Measurements from ENCODE around the gene MIPOL1. TPM values are rescaled to one million over a fixed set of nuclear protein-coding genes. Genes with fewer than 3 reads are reported as not detected.
"Not testable (repeated sequence)": the region's sequence is repeated elsewhere in the genome, so short reads cannot be mapped to it uniquely, and the experiment has no call there.

MIPOL1 gene, protein sequence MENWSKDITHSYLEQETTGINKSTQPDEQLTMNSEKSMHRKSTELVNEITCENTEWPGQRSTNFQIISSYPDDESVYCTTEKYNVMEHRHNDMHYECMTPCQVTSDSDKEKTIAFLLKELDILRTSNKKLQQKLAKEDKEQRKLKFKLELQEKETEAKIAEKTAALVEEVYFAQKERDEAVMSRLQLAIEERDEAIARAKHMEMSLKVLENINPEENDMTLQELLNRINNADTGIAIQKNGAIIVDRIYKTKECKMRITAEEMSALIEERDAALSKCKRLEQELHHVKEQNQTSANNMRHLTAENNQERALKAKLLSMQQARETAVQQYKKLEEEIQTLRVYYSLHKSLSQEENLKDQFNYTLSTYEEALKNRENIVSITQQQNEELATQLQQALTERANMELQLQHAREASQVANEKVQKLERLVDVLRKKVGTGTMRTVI
- 10 to 100 TPM in 2 of 3 donors, 1 to 10 TPM in 1; 8.8 to 14.9 (median 10.9) TPM for polyA plus RNA-seq (ENCODE audit: insufficient read length in 3 of 3)
- long read RNA-seq, donor 1, result 0 reads
- long read RNA-seq, donor 2, result 0 reads
- long read RNA-seq, donor 3, result 0 reads
- long read RNA-seq, donor 4, result 0 reads
- long read RNA-seq, donor 5, result 0 reads
- long read RNA-seq, donor 6, result 0 reads
- long read RNA-seq, donor 7, result 0 reads
- long read RNA-seq, donor 8, result 0 reads
- long read RNA-seq, donor 9, result 0 reads
- long read RNA-seq, donor 10, result 0 reads
- long read RNA-seq, donor 11, result 0 reads
- long read RNA-seq, donor 12, result 0 reads
- long read RNA-seq, donor 13, result 0 reads
- long read RNA-seq, donor 14, result 0 reads
- long read RNA-seq, donor 15, result 0 reads
- long read RNA-seq, donor 16, result 0 reads

- peak; percentile 85 for DNase-seq
These were observed at the start of gene MIPOL1 for GRCh38 chr14:37197421-37198272. TSS of gene MIPOL1 (plus strand) at chr14:37197937. CDS start at chr14:37247889, 49,952 bp downstream.

GRCh38 chr14:37150414-37150813 is 47.3 kb upstream of the MIPOL1 start:
- DNase-seq, result no peak

GRCh38 chr14:37153005-37153404 is 44.7 kb upstream of the MIPOL1 start:
- no peak for DNase-seq

DNA sequence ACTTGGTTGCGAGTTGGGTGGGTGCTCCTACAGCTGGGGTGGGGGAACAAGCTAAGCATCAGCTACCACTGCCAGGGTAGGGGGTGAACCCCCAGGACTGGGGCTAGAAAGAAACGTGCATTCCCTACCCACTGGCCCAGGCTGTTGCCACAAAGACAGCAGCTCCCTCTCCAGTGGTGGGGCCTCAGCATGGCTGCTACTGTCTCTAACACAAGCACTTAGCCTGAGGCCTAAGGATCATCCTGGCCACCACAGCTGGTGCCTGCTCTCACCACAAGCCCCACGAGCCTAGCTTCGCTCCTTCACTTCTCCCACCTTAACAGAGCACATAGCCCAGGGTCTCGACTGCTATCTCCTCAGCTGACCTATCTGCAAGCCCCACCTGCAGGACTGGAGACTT is 44.3 kb upstream of the MIPOL1 start:
- DNase-seq, result no peak

DNA sequence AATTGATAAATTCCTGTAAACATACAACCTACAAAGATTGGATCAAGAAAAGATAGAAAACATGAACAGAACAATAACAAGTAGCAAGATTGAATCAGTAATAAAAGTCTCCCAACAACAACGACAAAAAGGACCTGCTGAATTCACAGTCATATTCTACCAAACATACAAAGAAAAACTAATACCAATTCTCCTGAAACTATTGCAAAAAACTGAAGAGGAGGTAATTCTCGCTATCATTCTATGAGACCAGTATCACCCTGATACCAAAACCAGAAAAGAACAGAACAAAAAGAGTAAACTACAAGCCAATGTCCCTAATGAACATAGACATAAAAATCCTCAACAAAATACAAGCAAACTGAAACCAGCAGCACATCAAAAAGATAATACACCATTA is 39.8 kb upstream of the MIPOL1 start:
- no peak for DNase-seq

GRCh38 chr14:37162307-37162706 is 35.4 kb upstream of the MIPOL1 start:
- DNase-seq, result not testable (repeated sequence)

GRCh38 chr14:37165794-37166193 is 31.9 kb upstream of the MIPOL1 start:
- DNase-seq, result no peak

- DNase-seq, result no peak
These were observed 30.3 kb upstream of the MIPOL1 start for GRCh38 chr14:37167151-37168047.

DNA sequence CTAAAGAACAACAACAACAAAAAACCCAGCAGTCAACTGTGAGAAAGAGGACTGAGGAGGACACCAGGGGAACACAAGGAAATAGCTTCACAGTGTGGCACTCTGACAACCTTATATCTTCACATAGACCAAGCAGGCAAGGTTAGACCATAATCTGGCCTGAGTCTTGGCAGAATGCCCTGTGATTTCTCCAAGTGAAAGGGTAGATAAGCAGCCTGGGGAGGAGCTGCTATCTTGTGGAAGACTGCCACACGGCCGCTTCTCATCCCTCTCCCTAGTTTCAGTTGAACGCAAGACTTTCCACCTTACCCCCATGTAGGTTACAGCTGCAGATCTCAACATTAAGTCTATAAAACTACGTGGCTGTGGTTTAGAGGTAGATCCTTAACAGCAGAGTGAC is 29.0 kb upstream of the MIPOL1 start:
- DNase-seq, result no peak

DNA sequence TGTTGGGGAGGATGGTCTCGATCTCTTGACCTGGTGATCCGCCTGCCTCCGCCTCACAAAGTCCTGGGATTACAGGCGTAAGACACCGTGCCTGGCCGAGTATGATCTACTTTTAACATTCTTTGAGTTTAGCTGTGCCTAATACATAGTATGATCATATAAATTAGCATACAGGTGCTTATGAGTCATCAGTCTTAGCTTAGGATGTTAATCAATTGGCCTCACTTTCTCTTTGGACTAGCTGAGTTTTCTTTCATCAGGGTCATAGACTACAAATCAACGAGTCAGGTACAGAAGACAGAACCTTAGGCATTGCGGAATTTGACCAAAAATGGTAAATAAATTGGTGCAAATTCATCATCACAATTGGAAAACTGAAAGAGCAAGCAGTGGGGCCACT is 27.5 kb upstream of the MIPOL1 start:
- no peak for DNase-seq

- DNase-seq, result no peak
These were observed 26.7 kb upstream of the MIPOL1 start for GRCh38 chr14:37170993-37171392.

- DNase-seq, result no peak
These were observed 26.1 kb upstream of the MIPOL1 start for GRCh38 chr14:37171678-37172023.

DNA sequence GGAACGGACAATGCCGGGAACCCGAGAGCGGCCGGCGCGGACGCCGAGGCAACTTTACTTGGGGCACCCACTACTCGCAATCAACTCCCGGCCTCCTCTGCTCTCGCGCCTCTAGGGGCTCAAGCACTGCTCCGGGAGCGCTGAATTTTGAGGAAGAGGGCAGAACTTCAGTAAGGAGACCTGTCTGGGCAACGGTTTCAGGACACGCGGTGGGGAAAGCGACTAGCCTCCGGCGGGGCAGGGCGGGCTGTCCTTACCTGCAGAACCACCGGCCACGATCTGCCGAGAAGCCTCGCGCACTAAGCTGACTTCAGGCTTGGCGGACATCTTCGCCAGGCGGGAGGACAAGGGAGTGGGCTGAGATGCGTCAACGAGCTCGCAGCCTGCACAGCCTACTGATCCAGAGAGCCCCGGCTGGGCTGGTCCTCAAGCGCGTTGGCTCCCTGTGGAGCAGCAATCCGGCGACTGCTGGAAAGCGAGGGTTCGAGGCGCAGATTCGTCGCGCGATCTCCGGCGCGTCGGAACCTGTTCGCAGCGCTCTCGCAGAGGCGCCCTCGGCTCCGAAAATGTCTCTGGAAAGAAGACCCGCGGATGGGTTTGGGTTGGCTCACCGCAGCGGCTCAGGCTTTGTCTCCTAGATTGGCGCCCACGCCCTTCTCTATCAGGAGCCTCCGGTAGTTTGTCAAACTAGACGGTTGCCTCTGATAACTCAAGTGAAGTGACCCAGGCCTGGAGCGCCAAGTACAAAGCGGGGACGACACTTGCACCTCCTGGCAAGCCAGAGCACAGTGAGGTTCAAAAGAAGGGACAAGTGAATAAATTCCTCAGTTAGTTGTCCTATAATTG is 25.5 kb upstream of the MIPOL1 start, which contains the start of gene SLC25A21:
Gene SLC25A21 (minus strand): TSS at position 583 of the 846 bp plus-strand sequence.
- DNase-seq, result peak; percentile 81

DNA sequence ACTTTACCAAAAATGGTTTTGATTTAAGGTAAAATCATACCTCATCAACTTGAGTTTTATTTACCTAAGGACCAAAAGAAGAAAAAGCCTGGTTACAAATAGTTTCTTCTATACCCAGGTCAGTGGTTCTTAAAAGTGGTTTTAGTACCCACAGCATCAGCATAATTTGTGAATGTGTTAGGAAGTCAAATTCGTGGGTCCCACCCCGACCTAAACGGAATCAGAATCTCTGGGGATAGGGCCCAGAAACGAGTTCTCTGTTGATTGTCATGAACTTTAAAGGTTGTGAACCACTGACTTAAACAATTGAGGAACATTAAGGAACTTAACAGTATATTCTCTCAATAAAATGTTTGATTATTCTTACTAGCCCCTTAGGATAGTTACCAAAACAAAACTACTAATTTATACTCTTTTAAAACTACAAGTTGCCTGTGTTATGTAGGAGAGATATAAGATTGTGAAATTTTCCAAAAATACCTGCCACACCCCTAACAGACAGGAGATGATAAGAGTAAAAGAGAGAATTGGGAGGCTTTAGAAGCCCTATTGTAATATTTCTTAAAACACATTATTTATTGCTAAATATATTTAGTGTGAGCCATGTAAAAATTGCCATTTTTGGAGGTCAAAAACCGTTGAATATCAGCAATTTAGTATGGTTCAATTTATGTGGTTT is 24.7 kb upstream of the MIPOL1 start:
- no peak for DNase-seq

GRCh38 chr14:37179896-37180502 is 17.7 kb upstream of the MIPOL1 start:
- DNase-seq, result no peak

DNA sequence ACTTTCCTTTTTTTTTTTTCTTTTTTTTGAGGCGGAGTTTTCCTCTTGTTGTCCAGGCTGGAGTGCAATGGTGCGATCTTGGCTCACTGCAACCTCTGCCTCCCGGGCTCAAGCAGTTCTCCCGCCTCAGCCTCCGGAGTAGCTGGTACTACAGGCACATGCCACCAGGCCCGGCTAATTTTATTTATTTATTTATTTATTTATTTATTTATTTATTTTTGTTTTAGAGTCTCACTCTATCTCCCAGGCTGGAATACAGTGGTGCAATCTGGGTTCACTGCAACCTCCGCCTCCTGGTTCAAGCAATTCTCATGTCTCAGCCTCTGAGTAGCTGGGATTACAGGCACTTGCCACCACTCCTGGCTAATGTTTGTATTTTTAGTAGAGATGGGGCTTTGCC is 16.9 kb upstream of the MIPOL1 start:
- DNase-seq, result not testable (repeated sequence)

- no peak for DNase-seq
These were observed 16.3 kb upstream of the MIPOL1 start for GRCh38 chr14:37181441-37181840.

GRCh38 chr14:37184520-37184919 is 13.2 kb upstream of the MIPOL1 start:
- DNase-seq, result not testable (repeated sequence)

DNA sequence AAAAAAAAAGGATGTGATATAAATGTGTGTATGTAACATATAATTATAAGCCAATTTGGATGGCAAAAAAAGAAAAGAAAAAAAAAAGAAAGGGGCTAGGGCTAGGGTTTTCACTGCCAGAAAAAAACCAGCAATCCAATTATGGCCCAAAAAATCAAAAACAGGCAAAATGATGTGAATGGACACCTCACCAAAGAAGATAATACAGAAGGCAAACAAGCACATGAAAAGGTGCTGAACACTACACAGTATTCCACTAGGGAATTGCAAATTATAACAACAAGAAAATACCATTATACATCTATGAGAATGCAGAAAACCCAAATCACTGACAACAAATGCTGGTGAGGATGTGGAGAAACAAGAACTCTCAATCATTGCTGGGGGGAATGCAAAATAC is 12.1 kb upstream of the MIPOL1 start:
- no peak for DNase-seq
